DOHH2 (cell line): ENCODE measurements around the gene RNF175.

ENCODE experiments used
- EZH2phosphoT487 ChIP-seq: fragments of 200-600 bp; sonication (generic); IDR thresholded peaks from 2 replicates; pipeline ENCODE4 v1.6.1; 2017; ENCODE audit warnings: borderline replicate concordance, mild to moderate bottlenecking, antibody characterized with exemption, low read length, moderate library complexity, mixed read lengths
- TF ChIP-seq, protein P1 (sequence below): fragments of 200-600 bp; sonication (generic); IDR thresholded peaks from one replicate; pipeline ENCODE4 v1.5.1; 2014; ENCODE audit warnings: antibody characterized with exemption, mild to moderate bottlenecking, low read depth, low read length; ENCODE audit not compliant: poor library complexity, severe bottlenecking

DNA sequence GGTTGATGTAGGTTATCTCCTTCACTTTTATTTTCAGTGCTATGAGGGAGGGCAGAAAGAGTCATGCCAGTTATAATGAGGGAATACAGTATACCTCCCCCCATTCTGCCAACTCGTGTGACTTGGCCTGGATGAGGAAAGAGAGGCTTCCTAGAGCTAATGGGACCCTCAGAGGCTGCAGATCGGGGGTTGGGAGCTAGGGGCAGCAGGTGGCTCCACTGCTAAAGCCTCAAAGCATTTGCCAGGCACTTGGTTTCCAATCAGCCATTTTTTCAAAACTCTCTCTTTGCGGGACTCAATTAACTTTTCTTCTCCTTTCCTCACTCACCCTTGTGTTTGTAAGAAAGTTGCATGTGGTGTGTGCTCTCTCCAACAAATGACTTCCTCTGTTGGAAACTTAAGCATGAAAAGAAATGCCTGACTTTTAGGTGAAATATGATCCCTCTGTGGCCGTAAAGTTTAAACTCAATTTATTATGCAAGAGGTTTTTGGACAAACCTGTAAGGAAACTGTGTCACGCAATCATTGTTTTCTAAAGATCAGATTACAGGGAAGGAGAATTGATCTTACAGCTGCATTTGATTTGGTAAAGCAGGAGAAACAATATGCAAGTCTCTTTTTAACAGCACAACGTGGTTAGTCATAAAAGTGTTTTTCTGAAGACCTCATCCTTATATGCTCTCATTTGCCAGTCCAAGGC is 22.0 kb upstream of the RNF175 start:
- TF ChIP-seq, protein P1, sequence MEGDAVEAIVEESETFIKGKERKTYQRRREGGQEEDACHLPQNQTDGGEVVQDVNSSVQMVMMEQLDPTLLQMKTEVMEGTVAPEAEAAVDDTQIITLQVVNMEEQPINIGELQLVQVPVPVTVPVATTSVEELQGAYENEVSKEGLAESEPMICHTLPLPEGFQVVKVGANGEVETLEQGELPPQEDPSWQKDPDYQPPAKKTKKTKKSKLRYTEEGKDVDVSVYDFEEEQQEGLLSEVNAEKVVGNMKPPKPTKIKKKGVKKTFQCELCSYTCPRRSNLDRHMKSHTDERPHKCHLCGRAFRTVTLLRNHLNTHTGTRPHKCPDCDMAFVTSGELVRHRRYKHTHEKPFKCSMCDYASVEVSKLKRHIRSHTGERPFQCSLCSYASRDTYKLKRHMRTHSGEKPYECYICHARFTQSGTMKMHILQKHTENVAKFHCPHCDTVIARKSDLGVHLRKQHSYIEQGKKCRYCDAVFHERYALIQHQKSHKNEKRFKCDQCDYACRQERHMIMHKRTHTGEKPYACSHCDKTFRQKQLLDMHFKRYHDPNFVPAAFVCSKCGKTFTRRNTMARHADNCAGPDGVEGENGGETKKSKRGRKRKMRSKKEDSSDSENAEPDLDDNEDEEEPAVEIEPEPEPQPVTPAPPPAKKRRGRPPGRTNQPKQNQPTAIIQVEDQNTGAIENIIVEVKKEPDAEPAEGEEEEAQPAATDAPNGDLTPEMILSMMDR = no peak
- no peak for TF ChIP-seq EZH2phosphoT487
